Measurements from ENCODE around the gene PRSS53.

DNA sequence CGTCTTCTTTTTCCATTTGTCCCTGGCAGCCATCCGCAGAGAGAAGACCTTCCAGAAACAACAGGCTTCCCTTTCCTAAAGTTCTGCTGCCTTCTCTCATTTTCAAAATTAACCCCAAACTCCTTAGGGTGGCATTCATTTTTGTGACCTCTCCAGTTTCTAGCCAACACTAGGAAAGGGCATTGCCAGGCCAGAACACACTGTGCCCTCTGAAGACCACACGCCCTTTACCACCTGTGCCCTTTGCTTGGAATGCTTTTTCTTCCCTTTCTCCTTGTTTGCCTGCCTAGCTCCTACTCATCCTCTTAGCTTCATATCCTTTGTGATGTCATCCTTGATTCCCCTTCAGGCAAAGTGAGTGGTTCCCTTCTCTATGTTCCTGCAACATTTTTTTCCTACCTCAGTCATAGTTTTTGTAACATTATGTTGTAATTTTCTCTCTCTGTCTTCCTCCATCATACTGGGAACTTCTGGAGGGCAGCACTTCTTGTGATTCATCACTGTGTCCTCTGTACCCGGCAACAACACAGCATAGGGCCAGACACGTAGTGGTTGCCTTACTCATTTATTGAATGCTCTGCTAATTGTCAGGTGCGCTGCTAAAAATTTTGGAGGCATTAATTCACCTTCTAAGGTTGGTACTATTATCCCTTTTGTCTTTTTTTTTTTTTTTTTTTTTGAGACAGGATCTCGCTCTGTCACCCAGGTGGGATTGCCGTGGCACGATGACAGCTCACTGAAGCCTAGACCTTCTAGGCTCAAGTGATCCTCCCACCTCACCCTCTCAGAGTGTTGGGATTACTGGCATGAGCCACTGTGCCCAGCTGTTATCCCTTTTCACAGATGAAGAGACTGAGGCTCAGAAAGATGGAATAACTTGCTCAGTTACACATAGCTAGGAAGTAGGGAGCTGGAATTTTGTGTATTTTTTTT is 29.7 kb upstream of the PRSS53 start:
- TF ChIP-seq SIN3A (IDR thresholded peaks at IDR 0.05; ENCODE audit: borderline replicate concordance, insufficient read depth, low read depth, low read length) (no peak), POLR2AphosphoS5 (IDR thresholded peaks at IDR 0.05; ENCODE audit: low read depth, low read length) (no peak)
- TF ChIP-seq, protein P1, sequence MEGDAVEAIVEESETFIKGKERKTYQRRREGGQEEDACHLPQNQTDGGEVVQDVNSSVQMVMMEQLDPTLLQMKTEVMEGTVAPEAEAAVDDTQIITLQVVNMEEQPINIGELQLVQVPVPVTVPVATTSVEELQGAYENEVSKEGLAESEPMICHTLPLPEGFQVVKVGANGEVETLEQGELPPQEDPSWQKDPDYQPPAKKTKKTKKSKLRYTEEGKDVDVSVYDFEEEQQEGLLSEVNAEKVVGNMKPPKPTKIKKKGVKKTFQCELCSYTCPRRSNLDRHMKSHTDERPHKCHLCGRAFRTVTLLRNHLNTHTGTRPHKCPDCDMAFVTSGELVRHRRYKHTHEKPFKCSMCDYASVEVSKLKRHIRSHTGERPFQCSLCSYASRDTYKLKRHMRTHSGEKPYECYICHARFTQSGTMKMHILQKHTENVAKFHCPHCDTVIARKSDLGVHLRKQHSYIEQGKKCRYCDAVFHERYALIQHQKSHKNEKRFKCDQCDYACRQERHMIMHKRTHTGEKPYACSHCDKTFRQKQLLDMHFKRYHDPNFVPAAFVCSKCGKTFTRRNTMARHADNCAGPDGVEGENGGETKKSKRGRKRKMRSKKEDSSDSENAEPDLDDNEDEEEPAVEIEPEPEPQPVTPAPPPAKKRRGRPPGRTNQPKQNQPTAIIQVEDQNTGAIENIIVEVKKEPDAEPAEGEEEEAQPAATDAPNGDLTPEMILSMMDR (IDR thresholded peaks at IDR 0.05) = no peak
